C4-2B (cell line): ENCODE measurements around the gene SOX8.

Source experiments
- H3K27ac ChIP-seq: fragments of 450-650 bp; 2 replicates; pipeline ENCODE4 v1.5.1; 2017
- CTCF ChIP-seq: fragments of 450-650 bp; conservative IDR thresholded peaks from 2 replicates; pipeline ENCODE4 v1.5.1; 2017; ENCODE audit warnings: mild to moderate bottlenecking
- ZFX ChIP-seq: fragments of 450-650 bp; IDR thresholded peaks from 2 replicates; pipeline ENCODE4 v1.6.1; 2017

Gene SOX8

DNA sequence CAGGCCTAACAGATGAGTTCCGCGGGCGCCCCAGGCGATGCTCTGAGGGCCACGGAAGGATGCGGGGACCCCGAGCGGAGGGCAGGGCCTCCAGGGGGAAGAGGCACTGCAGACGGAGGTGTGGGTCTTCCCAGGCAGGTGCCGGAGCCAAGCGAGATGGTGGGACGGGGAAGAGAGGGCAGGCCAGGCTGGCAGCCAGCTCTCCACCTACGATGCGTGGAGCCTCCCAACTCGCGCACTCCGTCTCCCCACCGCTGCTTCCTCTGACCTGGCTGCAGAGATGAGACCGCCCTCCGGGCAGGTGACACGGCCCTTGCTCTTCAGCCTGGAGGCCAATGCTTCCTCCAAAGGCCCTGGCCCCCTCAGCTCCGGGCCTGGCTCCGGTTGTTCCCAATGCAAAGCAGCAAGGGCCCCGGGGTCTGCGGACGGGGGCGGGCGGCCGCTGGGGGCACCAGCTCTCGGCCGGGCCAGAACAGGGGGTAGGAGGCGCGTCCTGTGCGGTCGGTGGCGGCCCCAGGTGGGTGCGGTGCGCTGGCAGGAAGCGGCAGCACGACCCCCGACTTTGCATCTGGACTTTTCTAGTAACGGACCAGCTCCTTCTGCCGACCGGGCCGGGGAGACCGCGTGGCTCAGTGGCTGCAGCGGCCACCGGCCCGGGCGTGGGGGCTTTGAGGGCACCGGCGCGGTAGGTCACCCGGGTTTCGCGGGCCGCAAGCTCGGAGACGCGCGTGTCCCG is 1.5 kb upstream of the SOX8 start:
- TF ChIP-seq ZFX (no peak), CTCF (no peak)
- H3K27ac ChIP-seq, result no peak overlapping the region

DNA sequence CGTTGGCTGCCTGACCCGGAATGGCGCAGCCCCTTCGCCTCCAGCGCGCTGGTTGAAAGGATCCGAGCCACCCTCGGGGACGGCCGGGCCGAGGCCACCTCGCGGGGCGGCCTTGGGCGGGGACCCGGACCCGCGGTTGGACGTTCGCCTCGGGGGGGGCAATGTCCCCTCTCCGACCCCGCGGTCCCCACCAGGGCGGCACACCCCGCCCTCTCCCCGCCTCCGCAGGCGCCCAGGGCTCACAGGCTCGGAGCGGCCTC is 1.0 kb upstream of the SOX8 start:
- H3K27ac ChIP-seq, result peak overlapping the region; percentile 22; the same call in 1 of the 2 replicates
- TF ChIP-seq CTCF, result no peak
- TF ChIP-seq ZFX, result no peak

DNA sequence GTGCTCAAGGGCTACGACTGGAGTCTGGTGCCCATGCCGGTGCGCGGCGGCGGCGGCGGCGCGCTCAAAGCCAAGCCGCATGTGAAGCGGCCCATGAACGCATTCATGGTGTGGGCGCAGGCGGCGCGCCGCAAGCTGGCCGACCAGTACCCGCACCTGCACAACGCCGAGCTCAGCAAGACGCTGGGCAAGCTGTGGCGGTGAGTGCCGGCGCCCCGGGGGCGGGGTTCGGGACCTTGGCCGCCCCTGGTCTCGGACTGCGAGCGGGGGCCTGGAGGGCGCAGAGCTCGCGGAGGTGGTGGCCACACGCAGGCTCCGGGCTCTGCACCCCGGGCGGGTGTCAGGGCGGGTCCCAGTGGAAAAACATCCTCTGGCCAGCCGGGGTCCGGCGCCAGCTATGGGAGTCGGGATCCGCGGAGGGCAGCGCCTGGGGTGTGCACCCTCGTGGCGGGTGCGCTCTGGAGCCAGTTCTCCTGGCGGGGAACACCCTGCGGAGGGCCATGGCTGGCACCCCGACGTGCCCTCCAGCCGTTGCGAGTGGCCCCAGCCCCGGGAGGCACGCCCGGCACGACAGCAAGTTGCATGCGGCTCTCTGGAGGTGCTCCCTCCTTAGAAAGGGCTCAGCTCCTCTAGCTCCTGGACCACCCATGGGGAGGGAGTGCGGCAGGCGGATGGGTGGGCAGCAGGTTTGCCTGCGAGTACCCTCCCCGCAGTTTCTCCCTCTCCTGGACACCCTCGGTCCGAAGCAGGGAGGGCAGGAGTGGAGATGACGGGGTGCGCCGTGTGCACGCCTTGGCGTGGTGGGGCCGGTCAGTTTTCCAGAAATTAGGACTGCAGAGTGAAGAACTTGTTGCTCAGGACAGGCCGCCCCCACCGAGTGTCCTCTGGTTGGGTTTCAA is 824 bp downstream of the SOX8 start:
- H3K27ac ChIP-seq, result peak overlapping the region; percentile 31; the same call in 1 of the 2 replicates
- no peak for TF ChIP-seq CTCF
- no peak for TF ChIP-seq ZFX

- no peak for TF ChIP-seq CTCF
- no peak for TF ChIP-seq ZFX
- no peak overlapping the region for H3K27ac ChIP-seq
These were observed 1.8 kb downstream of the SOX8 start for GRCh38 chr16:983044-984030.

DNA sequence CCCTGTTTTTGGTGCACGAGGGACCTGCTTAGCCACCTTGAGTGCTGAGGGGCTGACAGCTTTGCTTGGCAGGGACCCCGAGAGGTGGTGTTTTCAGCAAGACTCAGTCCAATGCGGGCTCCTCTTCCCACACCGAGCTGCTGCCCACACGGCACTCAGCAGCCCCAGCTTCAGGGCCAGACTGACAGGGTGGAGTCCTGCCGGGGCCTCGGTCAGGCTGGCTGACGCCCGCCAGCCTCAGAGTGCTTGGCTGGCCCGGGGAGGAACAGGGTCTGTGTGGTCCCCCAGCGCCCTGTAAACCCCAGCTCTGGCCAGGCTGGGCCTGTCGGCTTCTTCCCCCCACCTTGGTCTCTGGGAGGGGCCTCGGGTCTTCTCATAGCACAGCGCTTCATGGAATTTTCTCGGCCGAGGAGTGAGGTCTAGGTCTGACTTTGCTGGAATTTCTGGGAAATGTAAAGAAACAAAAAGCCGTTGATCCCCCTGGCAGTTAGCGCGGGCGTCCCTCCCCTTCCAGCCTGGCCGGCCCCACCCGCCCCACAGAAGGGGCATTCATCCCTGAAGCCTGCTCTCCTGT is 2.6 kb downstream of the SOX8 start:
- TF ChIP-seq ZFX (no peak), CTCF (no peak)
- no peak overlapping the region for H3K27ac ChIP-seq

DNA sequence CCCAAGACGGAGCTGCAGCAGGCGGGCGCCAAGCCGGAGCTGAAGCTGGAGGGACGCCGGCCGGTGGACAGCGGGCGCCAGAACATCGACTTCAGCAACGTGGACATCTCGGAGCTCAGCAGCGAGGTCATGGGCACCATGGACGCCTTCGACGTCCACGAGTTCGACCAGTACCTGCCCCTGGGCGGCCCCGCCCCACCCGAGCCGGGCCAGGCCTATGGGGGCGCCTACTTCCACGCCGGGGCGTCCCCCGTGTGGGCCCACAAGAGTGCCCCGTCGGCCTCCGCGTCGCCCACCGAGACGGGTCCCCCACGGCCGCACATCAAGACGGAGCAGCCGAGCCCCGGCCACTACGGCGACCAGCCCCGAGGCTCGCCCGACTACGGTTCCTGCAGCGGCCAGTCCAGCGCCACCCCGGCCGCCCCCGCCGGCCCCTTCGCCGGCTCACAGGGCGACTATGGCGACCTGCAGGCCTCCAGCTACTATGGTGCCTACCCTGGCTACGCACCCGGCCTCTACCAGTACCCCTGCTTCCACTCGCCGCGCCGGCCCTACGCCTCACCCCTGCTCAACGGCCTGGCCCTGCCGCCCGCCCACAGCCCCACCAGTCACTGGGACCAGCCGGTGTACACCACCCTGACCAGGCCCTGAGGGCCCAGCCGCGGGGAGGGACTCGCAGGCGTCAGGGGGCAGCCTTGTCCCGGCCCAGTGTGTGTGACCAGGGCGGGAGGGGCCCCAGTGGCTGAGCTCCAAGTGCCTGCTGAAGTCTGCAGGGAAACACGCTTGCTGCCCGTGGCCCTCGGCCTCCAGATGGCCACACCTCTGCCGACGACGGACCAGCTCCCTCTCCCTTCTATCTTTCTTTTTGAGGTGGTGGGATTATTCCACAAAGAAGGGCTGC is 3.4 kb downstream of the SOX8 start:
- H3K27ac ChIP-seq, result no peak overlapping the region
- TF ChIP-seq CTCF (no peak), ZFX (no peak)
